A549 (cell line): ENCODE measurements around the gene CNST.

ENCODE experiments used
- CEBPB ChIP-seq, 2 experiments: fragments of >200 bp in 1 of 2; sonication (Bioruptor Twin) in 1 of 2; formaldehyde crosslinking in 1 of 2; IDR thresholded peaks; 2 replicates each; pipeline ENCODE4 v1.6.1; 2012 to 2016
- CHD2 ChIP-seq: fragments of 150-350 bp; IDR thresholded peaks from 2 replicates; pipeline ENCODE4 v1.6.1; 2014; ENCODE audit warnings: low read length; ENCODE audit not compliant: partially characterized antibody
- CTCF ChIP-seq: fragments of >200 bp; sonication (Bioruptor Twin); formaldehyde crosslinking; IDR thresholded peaks from 3 replicates; pipeline ENCODE4 v1.5.1; 2016
- EP300 ChIP-seq, 2 experiments: fragments of >200 bp; sonication (Bioruptor Twin); formaldehyde crosslinking; IDR thresholded peaks; 2 replicates in 1 of 2; 3 replicates in 1 of 2; pipeline ENCODE4 v1.6.1; 2016 to 2017
- HOXB13 ChIP-seq: fragments of 250-450 bp; sonication (Bioruptor Pico); IDR thresholded peaks from 2 replicates; pipeline ENCODE4 v1.5.0; 2020; ENCODE audit warnings: low read depth, mild to moderate bottlenecking, moderate library complexity
- KDM1A ChIP-seq: fragments of 200-600 bp; sonication (generic); IDR thresholded peaks from 2 replicates; pipeline ENCODE4 v1.6.1; 2016; ENCODE audit warnings: low read depth, mild to moderate bottlenecking
- MAX ChIP-seq: IDR thresholded peaks from 2 replicates; pipeline ENCODE4 v1.6.1; 2012
- MAZ ChIP-seq: fragments of 150-350 bp; IDR thresholded peaks from 2 replicates; pipeline ENCODE4 v1.6.1; 2014; ENCODE audit warnings: antibody characterized with exemption, low read depth, low read length, borderline replicate concordance
- POLR2A ChIP-seq: IDR thresholded peaks from 2 replicates; pipeline ENCODE4 v1.6.1; 2012; ENCODE audit warnings: mild to moderate bottlenecking, low read length
- RCOR1 ChIP-seq: fragments of 150-350 bp; IDR thresholded peaks from 2 replicates; pipeline ENCODE4 v1.6.1; 2014; ENCODE audit warnings: antibody characterized with exemption, low read length, low read depth
- USF2 ChIP-seq: fragments of 450-650 bp; IDR thresholded peaks from 2 replicates; pipeline ENCODE4 v1.6.1; 2014; ENCODE audit warnings: antibody characterized with exemption

- TF ChIP-seq MAZ (no peak), CTCF (no peak), KDM1A (no peak), RCOR1 (no peak), HOXB13 (CRISPR knock-in tag) (no peak), EP300 (IDR thresholded peaks at IDR 0.05) (no peak), CEBPB (IDR thresholded peaks at IDR 0.05) (no peak), MAX (no peak), POLR2A (no peak), CHD2 (no peak), USF2 (no peak)
Observed at GRCh38 chr1:246674049-246674448, 107.8 kb downstream of the CNST start.
